ENCODE results near the gene CACNA1B.

- TF ChIP-seq CTCF (IDR thresholded peaks at IDR 0.05) (no peak), POLR2A (IDR thresholded peaks at IDR 0.05) (no peak)
Measured at GRCh38 chr9:137881591-137882505, 4.3 kb downstream of the CACNA1B start.
